ENCODE results near the gene RNF169.

Gene RNF169, protein sequence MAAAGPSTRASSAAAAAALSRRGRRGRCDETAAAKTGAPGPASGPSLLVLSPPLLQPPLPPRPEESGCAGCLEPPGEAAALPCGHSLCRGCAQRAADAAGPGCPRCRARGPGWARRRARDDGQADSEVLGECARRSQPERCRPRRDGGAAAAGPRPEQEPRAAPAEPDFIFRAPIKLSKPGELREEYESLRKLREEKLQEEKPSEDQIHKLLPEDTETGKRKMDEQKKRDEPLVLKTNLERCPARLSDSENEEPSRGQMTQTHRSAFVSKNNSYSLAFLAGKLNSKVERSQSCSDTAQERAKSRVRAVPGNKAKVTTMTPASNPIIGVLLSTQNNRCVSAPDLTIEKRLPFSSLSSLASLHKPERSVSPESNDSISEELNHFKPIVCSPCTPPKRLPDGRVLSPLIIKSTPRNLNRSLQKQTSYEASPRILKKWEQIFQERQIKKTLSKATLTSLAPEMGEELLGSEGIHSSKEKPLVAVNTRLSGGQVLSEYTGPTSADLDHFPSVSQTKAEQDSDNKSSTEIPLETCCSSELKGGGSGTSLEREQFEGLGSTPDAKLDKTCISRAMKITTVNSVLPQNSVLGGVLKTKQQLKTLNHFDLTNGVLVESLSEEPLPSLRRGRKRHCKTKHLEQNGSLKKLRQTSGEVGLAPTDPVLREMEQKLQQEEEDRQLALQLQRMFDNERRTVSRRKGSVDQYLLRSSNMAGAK

DNA sequence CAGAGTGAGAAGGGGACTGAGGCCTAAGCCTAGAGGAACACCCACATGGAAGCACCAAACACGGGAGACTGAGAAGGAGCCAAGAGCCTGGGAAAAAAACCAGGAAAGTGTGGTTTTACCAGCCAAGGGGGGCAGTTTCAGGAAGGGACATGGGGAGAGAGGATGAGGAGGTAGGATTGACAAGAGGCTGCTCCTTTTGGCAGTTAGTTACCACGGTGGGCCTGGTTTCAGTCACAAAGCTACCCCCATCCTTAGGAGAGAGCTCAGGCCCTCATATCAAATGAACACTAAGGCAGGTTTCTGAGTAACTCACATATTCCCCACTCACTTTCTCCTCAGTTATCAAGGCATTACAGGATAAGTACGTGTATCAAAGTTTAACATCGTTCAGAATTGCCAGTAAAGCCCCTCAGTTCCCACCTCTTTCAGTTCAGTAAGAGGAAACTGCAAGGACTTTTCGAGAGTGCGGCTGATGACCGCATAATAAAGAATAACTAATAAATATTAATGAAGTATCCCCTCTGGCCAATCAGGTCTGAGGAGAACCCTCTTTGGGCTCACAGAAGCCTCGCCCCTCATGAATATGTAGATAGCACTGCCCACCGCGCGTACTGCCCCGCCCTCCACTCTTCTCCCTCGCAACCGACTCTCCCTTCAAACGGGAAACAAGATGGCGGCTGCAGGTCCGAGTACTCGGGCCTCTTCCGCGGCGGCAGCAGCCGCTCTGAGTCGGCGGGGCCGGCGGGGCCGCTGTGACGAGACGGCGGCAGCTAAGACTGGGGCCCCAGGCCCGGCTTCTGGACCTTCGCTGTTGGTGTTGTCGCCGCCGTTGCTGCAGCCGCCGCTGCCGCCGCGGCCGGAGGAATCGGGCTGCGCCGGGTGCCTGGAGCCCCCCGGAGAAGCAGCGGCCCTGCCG lies at the start of gene RNF169:
Gene RNF169, plus strand, starts transcription at position 639 of the 916 bp plus-strand sequence. Its CDS starts 32 bp downstream, at position 671.
- DNase-seq (ENCODE audit: low read depth in 3 of 3): peak; percentile 78 to 85 (median 81)

DNA sequence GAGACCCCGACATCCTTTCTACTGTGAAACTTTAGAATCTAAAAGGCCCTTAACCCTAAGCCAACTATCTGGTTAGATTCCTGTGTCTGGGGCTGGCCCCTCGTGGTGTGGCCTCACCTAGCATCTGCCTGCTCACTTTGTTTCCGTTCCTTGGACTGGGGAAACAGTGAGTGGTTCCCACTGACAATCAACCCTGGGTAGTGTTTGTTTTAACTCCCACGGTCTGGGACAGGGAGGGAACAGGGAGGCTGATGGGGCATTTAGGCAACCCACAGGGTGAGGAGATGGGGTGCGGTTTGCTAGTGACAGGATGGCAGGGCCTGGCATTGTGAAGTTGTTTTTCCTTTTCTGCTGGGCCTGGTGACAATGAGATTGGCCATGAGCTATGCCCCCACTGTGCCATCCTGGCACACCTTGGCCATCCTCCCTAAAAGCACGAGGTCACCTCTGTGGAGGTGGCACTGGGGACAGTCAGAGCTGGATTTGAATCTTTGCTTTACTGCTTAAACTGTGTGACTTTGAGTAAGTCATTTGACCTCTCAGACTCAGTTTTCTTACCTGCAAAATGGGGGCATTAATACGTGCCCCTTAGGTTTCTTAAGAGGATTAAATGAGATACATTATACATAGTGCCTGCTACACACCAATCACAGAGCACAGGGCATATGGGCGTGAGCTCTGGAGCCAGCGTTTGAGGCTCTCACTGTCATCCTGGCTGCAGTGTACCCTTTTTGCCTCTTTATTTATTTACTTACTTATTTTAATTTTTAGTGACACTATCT lies 48.8 kb upstream of the RNF169 start:
- DNase-seq (ENCODE audit: low read depth in 3 of 3): no peak

DNA sequence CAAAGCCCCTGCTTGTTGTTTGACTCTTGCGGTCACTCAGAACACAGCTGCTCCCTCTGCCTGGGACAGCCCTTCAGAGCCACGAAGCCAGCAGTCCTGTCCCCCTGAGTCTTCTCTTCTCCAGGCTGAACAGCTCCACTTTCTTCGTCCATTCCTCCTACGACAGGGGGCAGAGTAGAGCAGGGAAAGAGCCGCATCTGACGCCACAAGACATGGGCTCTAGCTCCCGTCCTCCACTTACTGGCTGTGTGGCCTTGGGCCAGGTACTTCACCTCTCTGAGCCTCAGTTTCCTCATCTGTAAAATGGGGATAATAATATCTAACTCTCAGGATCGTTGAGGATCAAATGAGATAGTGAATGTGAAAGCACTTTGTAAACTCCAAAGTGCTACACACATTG lies 47.3 kb upstream of the RNF169 start:
- no peak for DNase-seq (ENCODE audit: low read depth in 3 of 3)

DNA sequence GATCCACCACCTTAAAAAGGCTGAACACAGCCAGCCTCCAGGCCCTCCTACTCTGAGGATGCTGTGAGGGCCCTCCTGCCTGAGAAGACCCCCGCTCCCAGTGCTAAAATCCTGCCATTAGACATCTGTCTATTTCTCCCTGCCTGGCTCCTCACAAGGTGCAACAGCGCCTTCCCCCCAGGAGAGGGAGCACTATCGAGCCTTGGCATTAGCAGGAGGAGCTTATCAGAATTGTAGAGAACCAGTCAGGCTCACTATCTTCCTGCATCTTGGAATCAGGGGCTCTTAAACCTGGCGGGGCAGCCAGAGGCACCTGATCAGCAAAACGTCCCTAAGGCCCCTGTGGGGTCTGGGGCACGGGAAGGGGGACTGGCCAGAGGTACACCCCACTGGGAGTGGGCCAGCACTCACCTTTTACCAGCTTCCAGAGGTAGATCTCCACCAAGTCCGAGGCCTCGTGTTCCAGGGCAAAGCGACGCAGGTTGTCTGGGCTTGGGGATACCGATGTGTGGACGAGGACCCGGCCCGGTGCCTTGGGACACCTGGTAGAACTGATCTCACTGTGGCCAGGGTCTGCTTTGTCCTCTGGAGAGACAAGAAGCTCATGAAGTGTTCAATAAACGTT lies 46.2 kb upstream of the RNF169 start:
- DNase-seq (ENCODE audit: low read depth in 3 of 3): peak; percentile 28 to 47 (median 32)

DNA sequence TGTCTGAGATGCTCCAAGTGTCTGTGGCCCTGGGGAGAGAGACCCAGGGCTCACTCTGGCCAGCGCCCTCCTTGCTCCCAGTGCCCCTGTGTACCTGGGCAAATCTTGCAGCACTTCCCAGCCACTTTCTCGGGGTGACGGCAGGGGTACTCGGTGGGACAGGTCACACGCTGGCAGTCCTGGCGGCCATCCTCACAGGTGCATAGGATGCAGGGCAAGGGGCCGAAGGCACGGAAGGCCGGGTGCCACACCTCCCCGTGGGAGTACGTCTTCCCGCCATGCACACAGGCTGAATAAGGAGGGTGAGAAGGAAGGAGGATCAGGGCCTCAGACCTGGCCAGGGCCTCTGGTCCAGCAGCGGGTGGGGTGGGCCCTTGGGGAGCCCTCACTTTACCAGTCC lies 45.4 kb upstream of the RNF169 start:
- DNase-seq (ENCODE audit: low read depth in 3 of 3): no peak

DNA sequence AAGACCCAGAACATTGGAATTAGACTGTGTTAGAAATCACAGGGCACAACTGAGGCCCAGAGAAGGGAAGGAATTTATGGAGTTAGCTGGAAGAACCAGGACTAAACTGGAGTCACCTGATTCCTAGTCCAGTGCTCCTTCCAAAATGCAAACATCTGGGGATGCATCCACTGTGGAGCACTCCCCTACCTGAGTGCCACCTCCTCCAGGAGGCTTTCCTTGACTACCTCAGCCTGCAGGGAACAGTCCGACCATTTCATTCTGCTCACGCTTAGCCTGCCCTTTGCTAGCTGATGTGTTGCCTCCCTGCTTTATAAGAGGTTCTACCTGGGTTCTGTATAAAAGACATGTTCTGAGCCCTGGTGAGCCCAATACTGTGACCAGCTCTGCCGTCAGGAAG lies 41.5 kb upstream of the RNF169 start:
- no peak for DNase-seq (ENCODE audit: low read depth in 3 of 3)

DNA sequence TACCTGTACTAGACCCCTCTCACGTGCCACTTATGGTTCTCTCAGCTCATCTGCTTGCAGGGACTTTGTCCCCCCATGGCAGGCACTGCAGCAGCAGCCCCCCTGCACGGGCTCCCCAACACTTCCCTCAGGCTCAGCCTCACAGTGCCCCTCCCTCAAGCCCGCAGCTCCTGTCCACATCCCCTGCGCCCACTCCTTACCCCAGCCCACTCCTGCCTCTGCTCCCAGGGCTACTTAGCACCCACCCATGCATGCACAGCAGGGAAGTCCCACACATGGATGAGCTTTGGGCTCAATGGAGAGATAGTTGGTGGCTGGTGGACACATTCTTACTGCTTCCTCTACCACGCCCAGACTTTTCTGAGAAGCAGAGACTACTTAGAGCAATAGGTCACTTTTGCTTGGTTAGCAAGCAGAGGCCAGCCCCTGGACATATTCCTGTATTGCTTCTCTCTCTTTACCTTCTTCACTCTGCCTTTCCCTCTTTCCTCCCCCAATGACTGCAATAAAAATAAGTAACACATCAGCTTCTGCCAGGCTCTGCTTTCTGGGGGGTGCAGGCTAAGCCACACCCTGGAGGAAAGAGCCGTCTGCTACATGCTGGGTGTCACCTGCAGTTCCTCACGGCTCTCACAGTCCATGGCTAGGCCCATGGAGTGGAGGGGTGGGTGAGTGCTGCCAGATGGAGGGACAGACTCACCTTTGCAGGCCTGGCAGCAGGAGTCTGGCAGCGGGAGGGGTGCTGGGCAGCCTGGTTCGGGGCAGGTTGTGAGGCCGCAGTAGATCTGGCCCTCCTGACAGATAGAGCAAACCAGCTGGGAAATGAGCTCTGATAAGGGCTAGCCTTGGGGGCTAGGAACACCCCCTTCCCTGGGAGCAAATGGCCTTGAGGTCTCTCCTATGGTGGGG lies 40.8 kb upstream of the RNF169 start:
- no peak for DNase-seq (ENCODE audit: low read depth in 3 of 3)

DNA sequence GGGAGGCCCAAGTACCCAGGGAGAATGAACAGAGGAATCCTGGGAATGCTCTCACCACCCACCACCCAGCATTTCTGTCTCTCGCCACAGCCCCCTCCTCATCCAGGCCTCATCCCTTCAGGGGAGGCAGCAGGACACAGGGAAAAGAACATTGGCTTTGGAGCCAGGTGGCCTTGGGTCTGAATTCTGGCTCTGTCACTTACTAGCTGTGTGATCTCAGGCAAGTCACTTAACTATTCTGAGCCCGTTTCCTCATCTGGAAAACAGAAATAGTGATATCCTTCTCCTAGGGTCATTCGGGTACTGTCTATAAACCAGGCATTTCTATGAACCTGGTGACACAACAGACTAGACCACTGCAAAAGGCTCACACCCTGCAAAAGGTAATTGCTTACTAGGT lies 39.5 kb upstream of the RNF169 start:
- DNase-seq (ENCODE audit: low read depth in 3 of 3): no peak

DNA sequence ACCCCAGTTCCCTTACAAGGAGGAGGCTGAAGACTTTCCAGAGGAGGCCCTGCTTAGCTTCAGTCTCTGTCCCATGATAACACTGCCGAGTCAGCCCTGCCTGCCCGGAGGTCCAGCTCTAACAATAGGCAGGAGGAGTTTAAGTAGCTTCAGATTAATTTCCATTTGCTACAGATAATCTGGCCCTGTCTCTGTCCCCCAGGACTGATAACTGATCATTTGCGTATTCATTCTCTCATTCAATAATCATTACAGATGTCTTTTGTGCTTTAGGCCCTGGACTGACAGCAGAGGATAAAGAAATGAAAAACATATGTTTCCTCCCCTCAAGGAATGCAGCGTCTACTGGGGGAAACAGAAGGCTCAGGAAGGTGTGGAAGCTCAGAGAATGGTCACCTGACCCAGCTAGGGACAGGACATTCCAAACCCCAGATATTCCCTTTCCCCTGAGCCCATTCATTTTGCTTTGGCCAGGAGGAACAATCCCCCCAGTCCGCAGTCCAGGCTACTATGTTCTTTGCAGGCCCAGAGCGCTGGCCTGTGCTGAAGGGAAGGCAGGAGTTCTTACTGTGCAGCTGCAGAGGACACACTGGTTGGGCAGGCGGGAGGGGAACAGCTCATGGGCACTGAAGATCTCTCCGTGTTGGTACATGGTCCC lies 38.2 kb upstream of the RNF169 start:
- DNase-seq (ENCODE audit: low read depth in 3 of 3): no peak

DNA sequence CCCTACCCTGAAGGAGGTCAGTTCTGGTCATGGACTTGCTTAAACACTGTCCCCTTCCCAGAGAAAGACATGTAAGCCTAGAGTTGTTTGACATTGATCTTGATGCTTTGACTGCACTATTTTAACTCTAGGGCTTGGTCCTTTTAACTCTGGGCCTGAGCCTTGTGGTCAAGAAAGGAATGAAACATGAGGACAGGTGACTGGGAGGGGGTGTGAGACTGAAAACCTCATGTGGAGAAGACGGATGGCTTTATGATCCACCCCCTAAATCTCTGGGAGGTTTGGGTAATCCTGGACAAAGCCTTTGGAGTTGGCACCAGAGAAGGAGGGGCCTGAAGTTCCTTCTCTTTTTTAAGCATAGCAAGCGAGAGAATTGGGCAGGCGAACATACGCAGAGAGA lies 35.0 kb upstream of the RNF169 start:
- DNase-seq (ENCODE audit: low read depth in 3 of 3): no peak

DNA sequence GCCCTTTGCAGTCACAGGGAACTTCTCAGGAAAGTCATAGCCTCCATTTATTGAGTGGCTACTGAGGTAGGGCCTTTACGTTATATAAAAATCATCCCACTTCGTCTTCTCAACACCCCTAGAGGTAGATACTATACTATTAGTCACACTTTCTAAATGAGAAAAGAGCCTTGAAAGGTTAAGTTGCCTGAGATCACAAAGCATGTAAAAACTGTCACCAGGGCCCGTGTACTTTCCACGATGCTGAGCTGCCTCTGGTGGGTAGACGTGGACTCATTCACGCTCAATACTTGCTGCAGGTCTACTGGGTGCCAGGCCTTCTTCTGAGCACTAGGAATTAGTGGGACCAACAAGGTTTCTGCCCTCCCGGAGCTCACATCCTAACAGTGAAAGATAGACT lies 33.7 kb upstream of the RNF169 start:
- peak in 1 of 3 donors; percentile 21 for DNase-seq (ENCODE audit: low read depth in 3 of 3)

DNA sequence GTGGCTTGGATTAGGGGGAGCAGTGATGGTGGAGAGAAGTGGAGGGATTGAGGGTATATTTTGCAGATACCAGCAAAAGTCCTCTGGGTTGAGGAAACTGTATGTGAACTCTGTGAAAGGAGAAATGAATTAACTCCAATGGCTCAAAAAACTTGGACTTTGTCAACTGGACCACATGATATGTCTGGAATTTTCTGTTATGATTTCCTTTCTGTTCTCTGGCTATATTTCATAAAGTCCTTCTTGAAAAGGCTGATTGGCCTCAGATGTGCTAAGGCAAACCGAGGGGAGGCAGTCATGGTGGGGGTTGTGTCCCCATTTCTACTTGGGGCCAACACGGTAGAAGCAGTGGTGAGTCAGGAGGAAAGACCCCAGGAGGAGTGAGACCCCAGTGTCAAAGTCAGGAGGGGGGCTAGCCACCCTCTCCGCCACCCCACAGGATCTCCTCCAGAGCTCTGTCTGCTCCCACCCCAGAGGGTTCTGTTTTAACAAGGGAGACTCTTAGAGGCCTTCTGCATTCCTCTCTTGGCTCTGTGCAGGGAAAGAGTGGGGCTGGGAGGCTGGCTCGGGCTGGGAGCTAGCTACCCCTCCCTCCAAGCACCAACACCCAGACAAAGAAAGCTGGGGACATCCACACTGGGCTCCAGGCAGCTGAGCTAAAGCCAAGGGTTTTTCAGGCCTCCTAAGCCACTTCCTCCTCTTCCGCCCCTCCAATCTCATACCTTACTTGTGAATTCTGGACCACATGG lies 31.3 kb upstream of the RNF169 start:
- no peak for DNase-seq (ENCODE audit: low read depth in 3 of 3)

DNA sequence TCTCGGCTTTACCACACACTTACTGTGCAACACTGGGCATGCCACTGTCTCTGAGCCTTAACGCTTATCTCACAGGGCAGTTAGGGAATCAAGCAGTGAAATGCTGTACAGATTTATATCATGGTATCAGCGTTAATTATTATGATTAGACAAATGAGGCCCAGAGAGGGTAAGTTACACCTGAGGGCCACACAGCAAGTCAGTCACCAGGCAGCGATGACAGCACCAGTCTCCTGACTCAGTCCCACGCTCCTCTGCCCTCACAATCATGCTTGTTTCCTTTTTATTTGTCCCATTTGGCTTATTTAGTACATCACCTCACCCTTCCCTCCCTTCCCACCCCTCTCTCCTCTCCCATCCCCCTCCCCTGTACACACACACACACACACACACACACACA lies 29.6 kb upstream of the RNF169 start:
- DNase-seq (ENCODE audit: low read depth in 3 of 3): no peak

DNA sequence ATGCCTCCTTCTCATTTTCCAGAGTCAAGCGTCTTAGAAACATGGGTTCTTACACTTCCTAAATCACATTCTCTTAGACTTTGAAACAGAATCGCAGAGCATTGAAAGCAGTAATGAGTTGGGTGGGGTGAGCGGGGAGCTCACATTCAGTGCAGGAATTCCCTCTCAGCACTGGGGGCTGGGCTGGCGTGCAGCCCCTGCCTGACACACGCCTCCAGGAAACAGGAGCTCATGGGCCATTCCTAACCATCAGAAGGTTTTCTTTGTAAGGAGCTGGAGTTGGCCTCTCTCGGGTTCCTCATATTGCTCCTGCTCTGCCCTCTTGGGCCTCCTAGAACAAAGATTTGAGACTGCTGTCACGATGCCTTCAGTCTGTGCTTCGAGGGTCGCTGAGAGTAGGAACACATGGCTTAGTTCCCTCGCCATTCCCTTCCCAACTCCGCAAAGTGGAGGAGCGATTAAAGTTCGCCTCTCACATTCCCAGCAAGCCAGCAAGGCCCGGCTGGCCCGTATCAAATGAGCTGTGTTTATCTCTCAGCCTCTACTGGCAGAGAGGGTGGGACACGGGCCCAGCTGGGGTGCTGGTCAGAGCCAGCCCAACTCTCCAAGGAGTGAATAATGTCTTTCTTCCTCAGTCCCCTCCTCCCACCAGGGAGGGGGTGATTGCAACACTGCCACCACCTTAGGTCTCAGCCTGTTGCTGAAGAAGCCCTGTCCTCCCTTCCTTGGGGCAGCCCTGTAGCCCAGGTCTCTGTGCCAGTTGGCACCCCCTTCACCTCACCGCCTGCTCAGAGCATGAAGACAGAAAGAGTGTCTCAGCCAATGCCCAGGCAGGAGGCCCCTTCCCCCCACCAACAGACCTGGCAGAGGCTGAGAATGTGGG lies 27.8 kb upstream of the RNF169 start:
- DNase-seq (ENCODE audit: low read depth in 3 of 3): no peak

DNA sequence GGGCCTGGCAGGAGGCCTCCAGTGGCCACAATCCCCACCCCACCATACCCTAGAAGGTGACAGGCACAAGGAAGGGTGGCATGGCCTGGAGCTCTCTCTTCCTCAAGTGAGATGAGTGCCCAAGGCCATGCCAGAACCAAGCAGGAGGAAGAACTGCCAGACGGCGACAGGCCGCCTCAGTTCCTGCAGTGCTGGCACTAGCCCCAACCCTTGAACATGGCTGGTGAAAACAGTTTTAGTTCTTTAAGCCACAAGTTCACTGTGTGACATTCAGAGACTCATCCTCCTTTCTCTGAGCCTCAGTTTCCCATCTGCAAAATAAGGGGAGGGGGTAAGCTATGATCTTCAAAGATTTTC lies 27.2 kb upstream of the RNF169 start:
- DNase-seq (ENCODE audit: low read depth in 3 of 3): no peak

DNA sequence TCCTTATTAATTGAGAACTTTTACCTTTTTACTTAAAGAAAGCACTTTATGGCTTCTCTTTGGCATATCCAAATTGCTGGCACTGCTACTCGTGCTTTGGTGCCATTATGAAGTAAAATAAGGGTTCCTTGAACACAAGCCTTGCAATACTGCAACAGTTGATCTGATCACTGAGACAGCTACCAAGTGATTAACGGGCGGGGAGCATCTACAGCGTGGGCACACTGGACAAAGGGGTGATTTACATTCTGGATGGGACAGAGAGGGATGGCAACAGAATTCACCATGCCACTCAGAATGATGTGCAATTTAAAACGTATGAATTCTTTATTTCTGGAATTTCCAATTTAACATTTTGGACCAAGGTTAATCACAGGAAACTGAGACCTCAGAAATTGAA lies 25.1 kb upstream of the RNF169 start:
- DNase-seq (ENCODE audit: low read depth in 3 of 3): no peak

DNA sequence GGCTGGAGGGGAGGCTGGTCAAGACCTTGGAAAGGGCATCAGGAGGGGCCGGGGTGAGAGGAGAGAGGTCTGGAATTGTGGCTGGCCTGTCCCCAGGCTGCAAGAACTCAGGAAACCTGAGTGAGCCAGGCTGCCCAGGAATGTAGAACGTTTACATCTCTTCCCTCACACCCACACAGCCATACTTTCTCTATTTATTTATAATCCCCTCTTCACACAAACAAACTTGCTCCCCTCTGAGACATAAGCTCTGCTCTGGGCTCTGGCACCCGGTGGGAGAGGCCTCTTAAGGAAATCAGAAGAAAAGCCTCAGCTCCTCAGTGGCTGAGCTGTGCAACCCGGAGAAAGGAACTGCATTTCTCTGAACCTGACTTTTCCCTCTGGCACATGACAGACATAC lies 22.9 kb upstream of the RNF169 start:
- DNase-seq (ENCODE audit: low read depth in 3 of 3): no peak

Measured in stimulated activated CD4-positive, alpha-beta T cell treated with anti-CD3 and anti-CD28 coated beads, TNF-alpha, amount 100 ng/mL, for 48 hours (primary cell).